GM12878 (cell line): Measurements from ENCODE around the gene JADE2. TPM values are rescaled to one million over a fixed set of nuclear protein-coding genes. Genes with fewer than 3 reads are reported as not detected.

ENCODE experiments used
- CBFB ChIP-seq: IDR thresholded peaks from 2 replicates; pipeline ENCODE4 v1.6.1; 2016; ENCODE audit warnings: antibody characterized with exemption, low read depth
- CHD2 ChIP-seq: IDR thresholded peaks from 2 replicates; pipeline ENCODE4 v1.6.1; 2011; ENCODE audit warnings: low read depth, low read length, improper control_type of control experiment, borderline replicate concordance
- CREM ChIP-seq: IDR thresholded peaks from 2 replicates; pipeline ENCODE4 v1.6.1; 2014; ENCODE audit warnings: antibody characterized with exemption, low read depth
- EP300 ChIP-seq, 2 experiments: fragments of 150-350 bp in 1 of 2; IDR thresholded peaks; 2 replicates each; pipeline ENCODE4 v1.6.1; 2011 to 2012; ENCODE audit warnings: low read depth in 2 of 2, low read length in 2 of 2, borderline replicate concordance in 1 of 2, improper control_type of control experiment in 1 of 2, inconsistent platforms in 1 of 2; ENCODE audit not compliant: control insufficient read depth in 1 of 2
- EZH2 ChIP-seq: IDR thresholded peaks from 2 replicates; pipeline ENCODE4 v1.6.1; 2012; ENCODE audit warnings: low read depth, mild to moderate bottlenecking, control low read depth, inconsistent platforms, low read length, borderline replicate concordance; ENCODE audit not compliant: control insufficient read depth
- GABPA ChIP-seq: IDR thresholded peaks from 2 replicates; pipeline ENCODE4 v1.6.1; 2014; ENCODE audit warnings: antibody characterized with exemption, low read depth, mild to moderate bottlenecking, inconsistent platforms
- HDGF ChIP-seq: fragments of 450-650 bp; IDR thresholded peaks from 2 replicates; pipeline ENCODE4 v1.6.1; 2016; ENCODE audit warnings: antibody characterized with exemption
- IKZF1 ChIP-seq: fragments of 450-650 bp; conservative IDR thresholded peaks from 2 replicates; pipeline ENCODE4 v1.6.1; 2017; ENCODE audit warnings: antibody characterized with exemption, mild to moderate bottlenecking
- IKZF2 ChIP-seq, 2 experiments: fragments of 450-650 bp; IDR thresholded peaks; 2 replicates each; pipeline ENCODE4 v1.6.1; 2017; ENCODE audit warnings: mild to moderate bottlenecking in 2 of 2, moderate library complexity in 2 of 2
- IRF4 ChIP-seq: IDR thresholded peaks from 2 replicates; pipeline ENCODE4 v1.6.1; 2011; ENCODE audit warnings: low read depth, low read length
- MEF2A ChIP-seq: IDR thresholded peaks from 2 replicates; pipeline ENCODE4 v1.6.1; 2011; ENCODE audit warnings: low read depth, mild to moderate bottlenecking, low read length, moderate library complexity; ENCODE audit not compliant: insufficient read depth
- NFIC ChIP-seq: IDR thresholded peaks from 2 replicates; pipeline ENCODE4 v1.6.1; 2012; ENCODE audit warnings: low read depth, mild to moderate bottlenecking, inconsistent platforms, low read length, moderate library complexity
- NFYA ChIP-seq: IDR thresholded peaks from 2 replicates; pipeline ENCODE4 v1.6.1; 2011; ENCODE audit warnings: low read depth, mild to moderate bottlenecking, low read length, improper control_type of control experiment, borderline replicate concordance
- NR2C2 ChIP-seq: IDR thresholded peaks from 2 replicates; pipeline ENCODE4 v1.6.1; 2011; ENCODE audit warnings: borderline replicate concordance, low read depth; ENCODE audit not compliant: control insufficient read depth, insufficient read length
- RAD51 ChIP-seq: fragments of 450-650 bp; IDR thresholded peaks from 2 replicates; pipeline ENCODE4 v1.6.1; 2016; ENCODE audit warnings: moderate library complexity, mild to moderate bottlenecking, inconsistent platforms
- SMC3 ChIP-seq: IDR thresholded peaks from 2 replicates; pipeline ENCODE4 v1.6.1; 2011; ENCODE audit warnings: low read length, improper control_type of control experiment, borderline replicate concordance
- TCF12 ChIP-seq: IDR thresholded peaks from 2 replicates; pipeline ENCODE4 v1.6.1; 2011; ENCODE audit warnings: low read depth, mild to moderate bottlenecking, low read length
- TCF7 ChIP-seq: IDR thresholded peaks from 2 replicates; pipeline ENCODE4 v1.6.1; 2014; ENCODE audit warnings: antibody characterized with exemption, borderline replicate concordance
- YBX1 ChIP-seq: fragments of 450-650 bp; IDR thresholded peaks from 2 replicates; pipeline ENCODE4 v1.6.1; 2016; ENCODE audit warnings: antibody characterized with exemption
- polyA plus RNA-seq, 11 experiments: library from polyadenylated mRNA; depleted of rRNA in 4 of 11; unstranded in 6 of 11; stranded (reverse) in 5 of 11; fragments of >200 nt; fragmentation: Nextera tagmentation in 4 of 11; fragmentation: Illumina TruSeq in 1 of 11; extraction: Ambion mirVana in 4 of 11; extraction: Trizol in 1 of 11; gene quantifications; 1 replicate in 1 of 11; 2 replicates in 10 of 11; pipeline versions ENCODE4 v1.2.1 to v1.2.3, GENCODE V29; 2011 to 2016; ENCODE audit warnings: inconsistent platforms in 2 of 11, missing spikeins in 2 of 11, low read depth in 1 of 11
- total RNA-seq, 4 experiments: library from RNA; depleted of rRNA in 3 of 4; stranded (reverse); fragments of >200 nt in 3 of 4; fragmentation: Illumina TruSeq in 1 of 4; extraction: Trizol in 1 of 4; gene quantifications; 2 replicates each; pipeline versions ENCODE4 v1.2.1 to v1.2.3, GENCODE V29; 2013 to 2021
- TF ChIP-seq, protein P1 (sequence below): IDR thresholded peaks from 2 replicates; pipeline ENCODE4 v1.6.1; 2011; ENCODE audit warnings: borderline replicate concordance, low read depth, mild to moderate bottlenecking, moderate library complexity, low read length; ENCODE audit not compliant: insufficient read depth, poor library complexity, severe bottlenecking
- TF ChIP-seq, protein P2 (sequence below): fragments of 450-650 bp; IDR thresholded peaks from 2 replicates; pipeline ENCODE4 v1.6.1; 2017; ENCODE audit warnings: borderline replicate concordance
- TF ChIP-seq, protein P3 (sequence below): fragments of 450-650 bp; IDR thresholded peaks from 2 replicates; pipeline ENCODE4 v1.6.1; 2018; ENCODE audit warnings: mild to moderate bottlenecking, low read depth, moderate library complexity; ENCODE audit not compliant: partially characterized antibody
- TF ChIP-seq, protein P4 (sequence below): fragments of 450-650 bp; IDR thresholded peaks from 2 replicates; pipeline ENCODE4 v1.6.1; 2018; ENCODE audit warnings: borderline replicate concordance, mild to moderate bottlenecking; ENCODE audit not compliant: partially characterized antibody

JADE2 gene
- total and polyA plus RNA-seq, 10 of the 15 experiments (the other 5 are each of a cell fraction or from before 2014, with no cell fraction given), result 1.5 to 67.0 (median 22.4) TPM

DNA sequence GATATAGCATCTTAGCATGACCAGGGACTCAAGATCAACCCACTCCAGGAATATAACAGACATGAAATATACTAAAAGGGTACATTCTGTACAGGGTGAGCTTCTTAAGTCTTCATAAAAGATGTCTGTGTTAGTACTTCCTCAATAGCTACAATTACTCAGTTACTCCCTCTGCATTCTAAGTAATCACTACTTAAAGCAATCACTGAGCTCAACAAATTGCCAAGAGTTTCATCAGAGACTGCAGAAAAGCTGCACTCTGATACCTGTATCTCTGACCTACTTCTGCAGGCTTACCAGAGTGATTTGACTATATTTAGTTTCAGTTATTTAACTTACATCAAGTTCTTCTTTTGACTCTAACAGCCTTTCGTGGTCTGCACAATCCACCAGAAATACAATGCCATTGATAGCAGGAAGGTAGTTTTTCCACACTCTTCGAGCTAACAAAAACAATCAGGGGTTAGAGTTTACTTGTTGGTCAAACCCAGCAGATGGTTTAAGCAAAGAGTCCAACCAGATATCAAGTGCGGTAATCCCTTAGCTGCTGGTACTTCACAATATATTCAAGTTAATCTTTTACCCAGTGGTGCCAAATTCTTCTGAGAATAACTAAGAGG, 83.9 kb downstream of the JADE2 start (continued):
- TF ChIP-seq GABPA (no peak), TCF12 (no peak), YBX1 (no peak), RAD51 (no peak), MEF2A (no peak), IRF4 (peak; percentile 64; the same call in 1 of the 2 replicates), TCF7 (no peak), NR2C2 (no peak), CHD2 (no peak), EP300 (IDR thresholded peaks at IDR 0.05; ENCODE audit: borderline replicate concordance in 1 of 2, control insufficient read depth in 1 of 2, low read depth in 2 of 2, low read length in 2 of 2) (no peak), NFYA (no peak), EZH2 (no peak), IKZF2 (IDR thresholded peaks at IDR 0.05) (peak; percentile 13 to 32; a peak in 3 of 4 replicates), SMC3 (no peak), HDGF (no peak), NFIC (peak; percentile 33; the same call in 1 of the 2 replicates), CBFB (no peak), CREM (no peak), IKZF1 (peak; percentile 30; the same call in 1 of the 2 replicates)
- TF ChIP-seq, protein P1, sequence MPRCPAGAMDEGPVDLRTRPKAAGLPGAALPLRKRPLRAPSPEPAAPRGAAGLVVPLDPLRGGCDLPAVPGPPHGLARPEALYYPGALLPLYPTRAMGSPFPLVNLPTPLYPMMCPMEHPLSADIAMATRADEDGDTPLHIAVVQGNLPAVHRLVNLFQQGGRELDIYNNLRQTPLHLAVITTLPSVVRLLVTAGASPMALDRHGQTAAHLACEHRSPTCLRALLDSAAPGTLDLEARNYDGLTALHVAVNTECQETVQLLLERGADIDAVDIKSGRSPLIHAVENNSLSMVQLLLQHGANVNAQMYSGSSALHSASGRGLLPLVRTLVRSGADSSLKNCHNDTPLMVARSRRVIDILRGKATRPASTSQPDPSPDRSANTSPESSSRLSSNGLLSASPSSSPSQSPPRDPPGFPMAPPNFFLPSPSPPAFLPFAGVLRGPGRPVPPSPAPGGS, result no peak
- TF ChIP-seq, protein P2, sequence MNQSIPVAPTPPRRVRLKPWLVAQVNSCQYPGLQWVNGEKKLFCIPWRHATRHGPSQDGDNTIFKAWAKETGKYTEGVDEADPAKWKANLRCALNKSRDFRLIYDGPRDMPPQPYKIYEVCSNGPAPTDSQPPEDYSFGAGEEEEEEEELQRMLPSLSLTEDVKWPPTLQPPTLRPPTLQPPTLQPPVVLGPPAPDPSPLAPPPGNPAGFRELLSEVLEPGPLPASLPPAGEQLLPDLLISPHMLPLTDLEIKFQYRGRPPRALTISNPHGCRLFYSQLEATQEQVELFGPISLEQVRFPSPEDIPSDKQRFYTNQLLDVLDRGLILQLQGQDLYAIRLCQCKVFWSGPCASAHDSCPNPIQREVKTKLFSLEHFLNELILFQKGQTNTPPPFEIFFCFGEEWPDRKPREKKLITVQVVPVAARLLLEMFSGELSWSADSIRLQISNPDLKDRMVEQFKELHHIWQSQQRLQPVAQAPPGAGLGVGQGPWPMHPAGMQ, result no peak
- TF ChIP-seq, protein P3, sequence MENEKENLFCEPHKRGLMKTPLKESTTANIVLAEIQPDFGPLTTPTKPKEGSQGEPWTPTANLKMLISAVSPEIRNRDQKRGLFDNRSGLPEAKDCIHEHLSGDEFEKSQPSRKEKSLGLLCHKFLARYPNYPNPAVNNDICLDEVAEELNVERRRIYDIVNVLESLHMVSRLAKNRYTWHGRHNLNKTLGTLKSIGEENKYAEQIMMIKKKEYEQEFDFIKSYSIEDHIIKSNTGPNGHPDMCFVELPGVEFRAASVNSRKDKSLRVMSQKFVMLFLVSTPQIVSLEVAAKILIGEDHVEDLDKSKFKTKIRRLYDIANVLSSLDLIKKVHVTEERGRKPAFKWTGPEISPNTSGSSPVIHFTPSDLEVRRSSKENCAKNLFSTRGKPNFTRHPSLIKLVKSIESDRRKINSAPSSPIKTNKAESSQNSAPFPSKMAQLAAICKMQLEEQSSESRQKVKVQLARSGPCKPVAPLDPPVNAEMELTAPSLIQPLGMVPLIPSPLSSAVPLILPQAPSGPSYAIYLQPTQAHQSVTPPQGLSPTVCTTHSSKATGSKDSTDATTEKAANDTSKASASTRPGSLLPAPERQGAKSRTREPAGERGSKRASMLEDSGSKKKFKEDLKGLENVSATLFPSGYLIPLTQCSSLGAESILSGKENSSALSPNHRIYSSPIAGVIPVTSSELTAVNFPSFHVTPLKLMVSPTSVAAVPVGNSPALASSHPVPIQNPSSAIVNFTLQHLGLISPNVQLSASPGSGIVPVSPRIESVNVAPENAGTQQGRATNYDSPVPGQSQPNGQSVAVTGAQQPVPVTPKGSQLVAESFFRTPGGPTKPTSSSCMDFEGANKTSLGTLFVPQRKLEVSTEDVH, result no peak
- TF ChIP-seq, protein P4, sequence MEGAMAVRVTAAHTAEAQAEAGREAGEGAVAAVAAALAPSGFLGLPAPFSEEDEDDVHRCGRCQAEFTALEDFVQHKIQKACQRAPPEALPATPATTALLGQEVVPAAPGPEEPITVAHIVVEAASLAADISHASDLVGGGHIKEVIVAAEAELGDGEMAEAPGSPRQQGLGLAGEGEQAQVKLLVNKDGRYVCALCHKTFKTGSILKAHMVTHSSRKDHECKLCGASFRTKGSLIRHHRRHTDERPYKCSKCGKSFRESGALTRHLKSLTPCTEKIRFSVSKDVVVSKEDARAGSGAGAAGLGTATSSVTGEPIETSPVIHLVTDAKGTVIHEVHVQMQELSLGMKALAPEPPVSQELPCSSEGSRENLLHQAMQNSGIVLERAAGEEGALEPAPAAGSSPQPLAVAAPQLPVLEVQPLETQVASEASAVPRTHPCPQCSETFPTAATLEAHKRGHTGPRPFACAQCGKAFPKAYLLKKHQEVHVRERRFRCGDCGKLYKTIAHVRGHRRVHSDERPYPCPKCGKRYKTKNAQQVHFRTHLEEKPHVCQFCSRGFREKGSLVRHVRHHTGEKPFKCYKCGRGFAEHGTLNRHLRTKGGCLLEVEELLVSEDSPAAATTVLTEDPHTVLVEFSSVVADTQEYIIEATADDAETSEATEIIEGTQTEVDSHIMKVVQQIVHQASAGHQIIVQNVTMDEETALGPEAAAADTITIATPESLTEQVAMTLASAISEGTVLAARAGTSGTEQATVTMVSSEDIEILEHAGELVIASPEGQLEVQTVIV, result no peak
